Adrenal gland (tissue), 12 donors: ENCODE data around the gene PPM1E. TPM values are rescaled to one million over a fixed set of nuclear protein-coding genes. Genes with fewer than 3 reads are reported as not detected.

Experiments used
- DNase-seq, 7 donors: peaks; one replicate each; pipeline ENCODE4 v3.0.0-alpha.2; 2019 to 2020
- H3K27ac ChIP-seq, 5 donors: fragments of 200-600 bp; sonication (generic) in 4 of 5; 1 replicate in 3 of 5; 2 replicates in 2 of 5; pipeline versions ENCODE4 v1.5.1 to v1.8.0; 2016 to 2020; ENCODE audit warnings: mild to moderate bottlenecking in 1 of 5
- H3K27me3 ChIP-seq: fragments of 200-600 bp; 2 replicates; pipeline ENCODE4 v1.8.0; 2021
- H3K36me3 ChIP-seq, 2 donors: fragments of 200-600 bp; replicated peaks in 1 of 2; 1 replicate in 1 of 2; 2 replicates in 1 of 2; pipeline versions ENCODE4 v1.5.1 to v1.8.0; 2018 to 2022
- H3K4me1 ChIP-seq, 2 donors: fragments of 200-600 bp; replicated peaks in 1 of 2; 1 replicate in 1 of 2; 2 replicates in 1 of 2; pipeline versions ENCODE4 v1.5.1 to v1.8.0; 2018 to 2021
- H3K4me3 ChIP-seq, 4 donors: fragments of 200-600 bp; sonication (generic) in 3 of 4; one replicate each; pipeline ENCODE4 v1.5.1; 2016 to 2018
- H3K9me3 ChIP-seq, 3 donors: fragments of 200-600 bp; sonication (generic) in 1 of 3; replicated peaks in 1 of 3; 1 replicate in 2 of 3; 2 replicates in 1 of 3; pipeline versions ENCODE4 v1.5.1 to v1.8.0; 2016 to 2021
- CTCF ChIP-seq, 6 experiments: fragments of 450-650 bp in 4 of 6; fragments of 200-600 bp in 2 of 6; sonication (generic) in 1 of 6; IDR thresholded peaks; 1 replicate in 5 of 6; 2 replicates in 1 of 6; pipeline versions ENCODE4 v1.5.1 to v1.8.0; 2016 to 2021; ENCODE audit warnings: antibody characterized with exemption in 6 of 6, mild to moderate bottlenecking in 2 of 6, moderate library complexity in 1 of 6
- POLR2A ChIP-seq, 2 donors: fragments of 450-650 bp; IDR thresholded peaks; one replicate each; pipeline ENCODE4 v1.6.1; 2017; ENCODE audit warnings: antibody characterized with exemption in 2 of 2, mild to moderate bottlenecking in 2 of 2, moderate library complexity in 1 of 2
- WGBS, 4 donors: extraction: QIAGEN DNeasy Blood & Tissue Kit in 2 of 4; methylation state at CpG; one replicate each; pipeline versions ENCODE4 v1.1.5 to v1.1.7; 2013 to 2017; 5-methylcytosine and 5-hydroxymethylcytosine counted together
- intact Hi-C, 2 donors: fragments of 100-400 bp; cut with DNase I; formaldehyde crosslinking; loops; one replicate each; pipeline versions ENCODE4 v1.14.1 to v1.15.0; 2022 to 2023
- polyA plus RNA-seq, 3 donors: library from polyadenylated mRNA; stranded (reverse); fragments of 200-250 nt in 2 of 3; fragments of 350-450 nt in 1 of 3; fragmentation: Illumina TruSeq in 1 of 3; extraction: RNeasy Lipid Tissue Mini Kit (QIAGEN cat#74804) in 1 of 3; gene quantifications; one replicate each; pipeline ENCODE4 v1.2.3, GENCODE V29; 2013 to 2014
- total RNA-seq, 9 donors: library from RNA; depleted of rRNA in 4 of 9; stranded (reverse); fragments of >200 nt in 4 of 9; fragments of 120-200 nt in 1 of 9; fragmentation: NEBNext Ultra II Directional in 1 of 9; extraction: Animal tissue kit (Norgen Biotek cat#: 25700) in 1 of 9; gene quantifications; one replicate each; pipeline versions ENCODE4 v1.1.0 to v1.2.4, GENCODE V29; 2013 to 2023
- donor health status: healthy with polysubstance abuse.
- donor health status: Bipolar disorder and iron deficiency.
- donor health status: DM: yes; HTN: yes; CAD: no.
- donor health status: DM: no; HTN: no; CAD: no.
- donor health status: DM: no; HTN: no; CAD: no.
- donor health status: DM: yes; HTN: yes; CAD: no.

PPM1E gene
- total and polyA plus RNA-seq, 12 donors = 1.8 to 22.7 (median 11.3) TPM

DNA sequence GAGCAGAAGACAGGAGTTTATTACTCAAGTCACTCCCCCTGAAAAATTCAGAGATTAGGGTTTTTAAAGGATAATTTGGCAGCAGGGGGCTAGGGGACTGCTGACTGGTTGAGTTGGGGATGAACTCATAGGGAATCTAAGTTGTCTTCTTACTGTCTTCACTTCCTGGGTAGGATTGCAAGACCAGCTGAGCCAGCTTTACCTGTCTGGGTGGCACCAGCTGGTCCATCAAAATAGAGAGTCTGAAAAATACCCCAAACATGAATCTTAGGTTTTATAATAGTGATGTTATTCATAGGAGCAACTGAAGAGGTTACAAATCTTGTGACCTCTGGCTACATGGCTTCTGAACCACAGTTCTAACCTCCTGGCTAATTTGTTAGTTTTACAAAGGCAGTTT is 157.9 kb downstream of the PPM1E start:
- no peak overlapping the region for H3K4me3 ChIP-seq
- intact Hi-C loops = no loop called here
- H3K27me3 ChIP-seq = no peaks in the 10 kb centered on the region
- H3K4me1 ChIP-seq = no peaks in the 10 kb centered on the region
- peaks cover 0 to 9% (median 4%) of the 10 kb centered on the region in 3 donors for H3K9me3 ChIP-seq
- no peak overlapping the region for H3K27ac ChIP-seq
- DNase-seq = no peak
- TF ChIP-seq POLR2A (IDR thresholded peaks at IDR 0.05) = no peak
- TF ChIP-seq CTCF (IDR thresholded peaks at IDR 0.05) = no peak
- H3K36me3 ChIP-seq = no peaks in the 10 kb centered on the region

DNA sequence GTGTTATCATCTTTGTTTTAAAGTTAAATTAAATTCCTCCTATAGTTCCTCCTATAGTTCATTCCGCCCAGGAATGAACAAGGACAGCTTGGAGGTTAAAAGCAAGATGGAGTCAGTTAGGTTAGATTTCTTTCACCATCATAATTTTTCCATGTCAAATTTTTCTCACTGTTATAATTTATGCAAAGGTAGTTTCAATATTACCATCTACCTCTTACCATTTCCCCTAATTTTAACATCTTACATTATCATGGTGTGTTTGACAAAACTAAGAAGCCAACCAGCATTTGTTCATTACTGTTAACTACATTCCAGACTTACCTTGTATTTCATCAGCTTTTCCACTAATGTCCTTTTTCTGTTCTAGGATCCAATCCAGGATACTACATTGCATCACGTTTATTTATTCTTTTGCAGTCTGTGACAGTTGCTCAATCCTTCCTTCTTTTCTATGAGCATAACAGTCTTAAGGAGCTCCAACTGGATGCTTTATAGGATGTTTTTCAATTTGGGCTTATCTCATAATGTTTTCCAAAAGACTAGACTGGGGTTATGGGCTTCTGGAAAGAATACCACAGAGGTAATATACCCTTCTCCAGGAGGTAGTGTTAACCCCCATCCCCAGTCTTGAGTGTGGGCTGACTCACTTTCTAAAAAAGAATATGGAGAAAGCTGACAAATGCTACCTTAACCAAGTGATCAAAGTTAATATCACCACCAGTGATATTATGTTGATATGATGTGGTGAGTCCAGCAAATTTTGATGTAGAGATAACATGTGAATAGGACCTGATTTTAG is 158.5 kb downstream of the PPM1E start:
- Histone ChIP-seq H3K27ac (no peak overlapping the region), H3K27me3 (no peaks in the 10 kb centered on the region), H3K9me3 (peaks cover 0 to 9% (median 4%) of the 10 kb centered on the region in 3 donors), H3K36me3 (no peaks in the 10 kb centered on the region), H3K4me1 (no peaks in the 10 kb centered on the region), H3K4me3 (no peak overlapping the region)
- WGBS, 4 donors = 58 to 67% (median 61%) methylated on average over 2 of the region's 2 CpGs
- intact Hi-C loops = no loop called here
- no peak for DNase-seq
- no peak for TF ChIP-seq POLR2A (IDR thresholded peaks at IDR 0.05)
- no peak for TF ChIP-seq CTCF (IDR thresholded peaks at IDR 0.05)

DNA sequence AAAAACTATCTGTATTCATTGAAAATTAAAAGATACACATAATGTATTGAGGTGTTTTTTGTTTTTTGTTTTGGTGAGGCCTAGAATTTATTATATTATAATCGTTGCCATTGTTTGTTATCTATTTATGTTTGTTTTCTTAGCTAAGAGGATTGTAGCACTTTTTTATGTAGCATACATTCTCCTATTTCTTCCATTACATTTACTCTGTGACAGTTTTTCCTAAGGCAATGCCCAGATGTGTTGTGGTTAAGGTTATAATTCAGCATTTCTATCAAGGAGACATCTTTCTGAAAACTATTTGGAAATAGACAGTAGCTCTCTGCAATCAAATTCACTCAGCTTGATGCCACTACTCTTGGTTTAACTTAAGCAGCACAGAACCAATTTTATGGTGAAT is 161.6 kb downstream of the PPM1E start:
- TF ChIP-seq CTCF (IDR thresholded peaks at IDR 0.05) (no peak), POLR2A (IDR thresholded peaks at IDR 0.05) (no peak)

DNA sequence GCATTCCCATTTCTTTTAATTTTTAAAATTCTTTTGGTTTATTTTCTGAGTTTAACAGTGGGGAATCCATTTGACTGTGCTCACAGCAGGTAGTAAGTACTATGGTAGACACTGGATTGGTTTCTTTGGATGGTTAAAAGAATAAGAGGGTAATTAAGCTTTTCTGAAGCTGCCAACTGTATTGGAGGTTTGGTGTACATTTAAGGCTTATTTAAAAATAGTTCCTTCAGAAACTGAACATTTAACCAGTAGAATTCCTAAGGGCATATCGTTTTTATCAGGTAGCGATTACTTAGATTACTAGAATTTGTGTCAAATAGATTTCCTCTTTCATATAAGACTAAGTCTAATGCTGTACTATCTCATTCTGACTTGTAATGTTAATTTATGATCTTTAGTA is 162.4 kb downstream of the PPM1E start:
- no peak overlapping the region for H3K4me3 ChIP-seq
- intact Hi-C loops = no loop called here
- no peak for DNase-seq
- no peaks in the 10 kb centered on the region for H3K27me3 ChIP-seq
- no peak for TF ChIP-seq POLR2A (IDR thresholded peaks at IDR 0.05)
- no peak for TF ChIP-seq CTCF (IDR thresholded peaks at IDR 0.05)
- H3K27ac ChIP-seq = no peak overlapping the region
- no peaks in the 10 kb centered on the region for H3K4me1 ChIP-seq
- H3K36me3 ChIP-seq = no peaks in the 10 kb centered on the region
- no peaks in the 10 kb centered on the region for H3K9me3 ChIP-seq
- WGBS, 4 donors = 72 to 83% (median 81%) methylated on average over 2 of the region's 2 CpGs

More for the DNA sequence above, 161.6 kb downstream of the PPM1E start:
- no peak for DNase-seq
- intact Hi-C loops = no loop called here
- Histone ChIP-seq H3K9me3 (peaks cover 0 to under 1% (median 0%) of the 10 kb centered on the region in 3 donors), H3K27ac (no peak overlapping the region), H3K4me1 (no peaks in the 10 kb centered on the region), H3K27me3 (no peaks in the 10 kb centered on the region), H3K4me3 (no peak overlapping the region), H3K36me3 (no peaks in the 10 kb centered on the region)
- 69 to 96% (median 90%) methylated on average over 1 of the region's 1 CpG for WGBS, 4 donors
